Heart left ventricle (tissue), 13 donors: ENCODE results near the gene PARP4.
"Not testable (repeated sequence)": the region's sequence is repeated elsewhere in the genome, so short reads cannot be mapped to it uniquely, and the experiment has no call there.

ENCODE experiments used
- POLR2A ChIP-seq, 2 donors: fragments of 450-650 bp; IDR thresholded peaks; one replicate each; pipeline ENCODE4 v1.6.1; 2017; ENCODE audit warnings: antibody characterized with exemption in 2 of 2, mild to moderate bottlenecking in 2 of 2, moderate library complexity in 2 of 2
- TF ChIP-seq, protein P1 (sequence below), 12 donors: fragments of 200-600 bp; sonication (generic) in 4 of 12; IDR thresholded peaks; one replicate each; pipeline versions ENCODE4 v1.5.0 to v1.8.0; 2018 to 2022; ENCODE audit warnings: antibody characterized with exemption in 12 of 12, mild to moderate bottlenecking in 5 of 12
- donor health status: ischemic (EF 13 %, LVEDD 7.1; RV severe dilation, severe dysfunction).
- donor health status: DM: no; HTN: yes; CAD: no.
- donor health status: DM: no; HTN: no; CAD: no.
- donor health status: ischemic (EF 25% LVEDD 6.9; RV normal size, moderate dysfunction).
- donor health status: ischemic (EF 25% LVEDD 5.7; RV mildly dilated, moderate dysfunction).
- donor health status: ischemic (EF 35%, LVEDD 5.7; RV mildly dilated, moderate dysfunction).
- donor health status: nonischemic (EF 11% LVEDD 7.7; RV severe dilation, severe dysfunction).
- donor health status: DM: yes; HTN: yes; CAD: no.
- donor health status: PGD.
- donor health status: ischemic (EF 29% LVEDD 5.4; RV normal size, mild dysfunction).
- donor health status: nonischemic (EF 23%, LVEDD 6.1; RV moderate dilation, normal function).

DNA sequence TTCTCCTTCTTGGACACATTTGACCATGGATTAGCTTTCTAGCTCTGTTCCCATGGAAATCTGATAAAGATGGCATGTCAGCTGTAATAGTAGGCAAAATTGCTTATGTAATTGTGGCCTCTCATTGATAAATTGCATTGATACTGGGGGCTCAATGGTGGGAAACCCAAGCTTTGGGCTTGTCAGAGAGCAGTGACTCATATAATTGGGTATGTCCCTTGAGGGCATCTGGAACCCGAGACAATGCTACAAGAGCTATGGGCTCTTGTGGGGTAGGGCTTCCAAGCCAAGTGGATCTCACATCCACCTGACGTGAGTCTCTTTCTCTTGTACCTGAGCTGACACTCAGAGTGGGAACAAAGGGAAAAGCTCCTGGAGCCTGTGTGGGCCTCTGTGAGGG is 16.3 kb downstream of the PARP4 start:
- TF ChIP-seq, protein P1, sequence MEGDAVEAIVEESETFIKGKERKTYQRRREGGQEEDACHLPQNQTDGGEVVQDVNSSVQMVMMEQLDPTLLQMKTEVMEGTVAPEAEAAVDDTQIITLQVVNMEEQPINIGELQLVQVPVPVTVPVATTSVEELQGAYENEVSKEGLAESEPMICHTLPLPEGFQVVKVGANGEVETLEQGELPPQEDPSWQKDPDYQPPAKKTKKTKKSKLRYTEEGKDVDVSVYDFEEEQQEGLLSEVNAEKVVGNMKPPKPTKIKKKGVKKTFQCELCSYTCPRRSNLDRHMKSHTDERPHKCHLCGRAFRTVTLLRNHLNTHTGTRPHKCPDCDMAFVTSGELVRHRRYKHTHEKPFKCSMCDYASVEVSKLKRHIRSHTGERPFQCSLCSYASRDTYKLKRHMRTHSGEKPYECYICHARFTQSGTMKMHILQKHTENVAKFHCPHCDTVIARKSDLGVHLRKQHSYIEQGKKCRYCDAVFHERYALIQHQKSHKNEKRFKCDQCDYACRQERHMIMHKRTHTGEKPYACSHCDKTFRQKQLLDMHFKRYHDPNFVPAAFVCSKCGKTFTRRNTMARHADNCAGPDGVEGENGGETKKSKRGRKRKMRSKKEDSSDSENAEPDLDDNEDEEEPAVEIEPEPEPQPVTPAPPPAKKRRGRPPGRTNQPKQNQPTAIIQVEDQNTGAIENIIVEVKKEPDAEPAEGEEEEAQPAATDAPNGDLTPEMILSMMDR (IDR thresholded peaks at IDR 0.05) = not testable (repeated sequence)
- not testable (repeated sequence) for TF ChIP-seq POLR2A (IDR thresholded peaks at IDR 0.05)
